GM23338 (cell line): ENCODE results near the gene NDUFA3. TPM values are rescaled to one million over a fixed set of nuclear protein-coding genes. Genes with fewer than 3 reads are reported as not detected.

Source experiments
- ATAC-seq: fragments of 200-7000 bp; cut with Tn5 transposase; 3 replicates; pipeline ENCODE4 v1.9.1; 2020
- DNase-seq: peaks from one replicate; pipeline ENCODE4 v3.0.0-alpha.2; 2015; ENCODE audit warnings: low spot score
- H2AFZ ChIP-seq: fragments of 200-600 bp; sonication (generic); 2 replicates; pipeline ENCODE4 v1.8.0; 2016; ENCODE audit warnings: antibody characterized with exemption, mild to moderate bottlenecking, moderate library complexity
- H3F3A ChIP-seq: fragments of 200-600 bp; sonication (generic); replicated peaks from 2 replicates; pipeline ENCODE4 v1.8.0; 2017; ENCODE audit warnings: antibody characterized with exemption, mixed run types, low read depth
- H3K27ac ChIP-seq: fragments of 200-600 bp; sonication (generic); 2 replicates; pipeline ENCODE4 v1.6.1; 2016; ENCODE audit warnings: low read depth
- H3K27me3 ChIP-seq: fragments of 200-600 bp; sonication (generic); 2 replicates; pipeline ENCODE4 v1.8.0; 2016; ENCODE audit warnings: mild to moderate bottlenecking, mixed run types, moderate library complexity; ENCODE audit not compliant: insufficient read depth
- H3K36me3 ChIP-seq: fragments of 200-600 bp; sonication (generic); 2 replicates; pipeline ENCODE4 v1.8.0; 2016; ENCODE audit warnings: mild to moderate bottlenecking; ENCODE audit not compliant: insufficient read depth
- H3K4me1 ChIP-seq: fragments of 200-600 bp; sonication (generic); 2 replicates; pipeline ENCODE4 v1.8.0; 2016; ENCODE audit warnings: mild to moderate bottlenecking, moderate library complexity; ENCODE audit not compliant: insufficient read depth
- H3K4me2 ChIP-seq: fragments of 200-600 bp; sonication (generic); 2 replicates; pipeline ENCODE4 v1.7.1; 2017; ENCODE audit warnings: mixed run types
- H3K4me3 ChIP-seq: fragments of 200-600 bp; sonication (generic); 2 replicates; pipeline ENCODE4 v1.6.1; 2016; ENCODE audit warnings: mixed run types
- H3K79me2 ChIP-seq: fragments of 200-600 bp; sonication (generic); replicated peaks from 2 replicates; pipeline ENCODE4 v1.8.0; 2017; ENCODE audit warnings: mild to moderate bottlenecking; ENCODE audit not compliant: insufficient read depth
- H3K9me2 ChIP-seq: fragments of 200-600 bp; sonication (generic); 2 replicates; pipeline ENCODE4 v1.8.0; 2017; ENCODE audit not compliant: insufficient read depth
- H4K20me1 ChIP-seq: fragments of 200-600 bp; sonication (generic); replicated peaks from 2 replicates; pipeline ENCODE4 v1.8.0; 2017; ENCODE audit warnings: mild to moderate bottlenecking; ENCODE audit not compliant: insufficient read depth
- H3K27ac Mint-ChIP-seq: 2 replicates; pipeline ENCODE4 v1.8.0; 2020; ENCODE audit warnings: inconsistent platforms, mild to moderate bottlenecking, moderate library complexity, mixed read lengths
- H3K27me3 Mint-ChIP-seq: 3 replicates; pipeline ENCODE4 v1.8.0; 2022; ENCODE audit warnings: low read depth, mild to moderate bottlenecking, moderate library complexity, mixed read lengths, inconsistent platforms; ENCODE audit not compliant: insufficient read depth, poor library complexity
- H3K36me3 Mint-ChIP-seq: 3 replicates; pipeline ENCODE4 v1.8.0; 2021; ENCODE audit warnings: low read depth, mild to moderate bottlenecking, inconsistent platforms, moderate library complexity, mixed read lengths
- H3K4me1 Mint-ChIP-seq: 3 replicates; pipeline ENCODE4 v1.8.0; 2020; ENCODE audit warnings: mild to moderate bottlenecking, inconsistent platforms, mixed read lengths
- H3K4me3 Mint-ChIP-seq: 3 replicates; pipeline ENCODE4 v1.8.0; 2021; ENCODE audit warnings: moderate library complexity, mild to moderate bottlenecking, inconsistent platforms, mixed read lengths
- H3K9me3 Mint-ChIP-seq: 3 replicates; pipeline ENCODE4 v1.8.0; 2020; ENCODE audit warnings: moderate library complexity, mild to moderate bottlenecking, inconsistent platforms, mixed read lengths
- CREB1 ChIP-seq: fragments of 250-450 bp; sonication (Bioruptor Pico); IDR thresholded peaks from 2 replicates; pipeline ENCODE4 v1.5.0; 2020; ENCODE audit warnings: low read depth, mild to moderate bottlenecking, moderate library complexity
- EZH2 ChIP-seq: fragments of 200-600 bp; sonication (generic); IDR thresholded peaks from one replicate; pipeline ENCODE4 v1.8.0; 2017; ENCODE audit warnings: antibody characterized with exemption, mild to moderate bottlenecking, low read depth; ENCODE audit not compliant: unreplicated experiment
- STAT1 ChIP-seq: IDR thresholded peaks from one replicate; pipeline ENCODE4 v1.6.1; 2016; ENCODE audit warnings: antibody characterized with exemption; ENCODE audit not compliant: unreplicated experiment
- ZNF114 ChIP-seq: fragments of 250-450 bp; sonication (Bioruptor Pico); IDR thresholded peaks from 2 replicates; pipeline ENCODE4 v1.5.0; 2020; ENCODE audit warnings: mild to moderate bottlenecking, moderate library complexity
- ZNF331 ChIP-seq: fragments of 250-450 bp; sonication (Bioruptor Pico); IDR thresholded peaks from 2 replicates; pipeline ENCODE4 v1.5.0; 2020; ENCODE audit warnings: low read depth, mild to moderate bottlenecking, moderate library complexity
- polyA plus RNA-seq: library from polyadenylated mRNA; unstranded; fragments of >200 nt; fragmentation: Nextera tagmentation; extraction: Ambion mirVana; gene quantifications from 2 replicates; pipeline ENCODE4 v1.2.1, GENCODE V29; 2016
- total RNA-seq: library from RNA; depleted of rRNA; stranded (reverse); fragments of >200 nt; shearing (Covaris generic); gene quantifications from 2 replicates; pipeline ENCODE4 v1.2.3, GENCODE V29; 2014
- TF ChIP-seq, protein P1 (sequence below), 2 experiments: fragments of 200-600 bp in 1 of 2; sonication (generic) in 1 of 2; conservative IDR thresholded peaks; 2 replicates each; pipeline versions ENCODE4 v1.5.1 to v1.6.1; 2016 to 2017; ENCODE audit warnings: antibody characterized with exemption in 2 of 2, low read depth in 2 of 2, mild to moderate bottlenecking in 2 of 2, moderate library complexity in 1 of 2
- TF ChIP-seq, protein P2 (sequence below): fragments of 250-450 bp; sonication (Bioruptor Pico); IDR thresholded peaks from 2 replicates; pipeline ENCODE4 v1.5.0; 2020; ENCODE audit warnings: mild to moderate bottlenecking, moderate library complexity
- TF ChIP-seq, protein P3 (sequence below): IDR thresholded peaks from one replicate; pipeline ENCODE4 v1.6.1; 2018; ENCODE audit warnings: antibody characterized with exemption; ENCODE audit not compliant: unreplicated experiment

The NDUFA3 gene
- total and polyA plus RNA-seq, 2 experiments from 2014 or later, result 28.4 to 691 TPM

DNA sequence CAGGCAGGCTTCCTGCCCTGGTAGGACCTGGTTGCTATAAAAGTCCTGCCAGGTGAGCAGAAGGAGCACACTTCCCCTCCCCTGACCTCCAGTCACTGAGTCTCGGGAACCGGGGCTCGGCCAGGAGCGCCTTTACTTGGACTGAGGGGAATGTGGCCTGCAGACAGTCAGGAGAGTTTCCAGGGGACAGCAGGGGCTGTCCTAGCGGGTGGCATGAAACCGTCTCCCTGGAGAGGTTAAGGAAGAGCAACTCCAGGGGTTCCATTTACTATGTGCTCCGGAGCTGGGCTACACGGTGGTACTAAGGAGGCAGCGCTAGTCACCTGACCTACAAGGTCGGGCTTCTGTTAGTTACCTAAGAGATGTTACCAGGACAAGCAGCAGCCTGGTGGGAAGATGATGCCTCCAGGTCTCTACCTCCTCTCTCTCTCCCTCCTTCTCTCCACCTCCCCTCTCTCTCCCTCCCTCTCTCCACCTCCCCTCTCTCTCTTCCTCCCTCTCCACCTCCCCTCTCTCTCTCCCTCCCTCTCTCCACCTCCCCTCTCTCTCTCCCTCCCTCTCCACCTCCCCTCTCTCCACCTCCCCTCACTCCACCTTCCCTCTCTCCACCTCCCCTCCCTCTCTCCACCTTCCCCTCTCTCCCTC, 30.8 kb downstream of the NDUFA3 start:
- peaks cover 10% of the 10 kb centered on the region for H3K4me1 Mint-ChIP-seq
- Histone ChIP-seq H3K36me3 (no peaks in the 10 kb centered on the region), H3K27ac (no peak overlapping the region), H3F3A (peaks cover 13% of the 10 kb centered on the region), H3K4me1 (peaks cover 7% of the 10 kb centered on the region), H3K4me2 (no peak overlapping the region), H3K27me3 (no peaks in the 10 kb centered on the region), H3K9me2 (no peaks in the 10 kb centered on the region), H4K20me1 (no peaks in the 10 kb centered on the region; the same call in 1 of the 2 replicates), H3K79me2 (peaks cover 4% of the 10 kb centered on the region), H3K4me3 (no peak overlapping the region), H2AFZ (no peak overlapping the region)
- H3K4me3 Mint-ChIP-seq, result no peak overlapping the region
- TF ChIP-seq ZNF114, result no peak
- TF ChIP-seq CREB1 (CRISPR knock-in tag), result no peak
- TF ChIP-seq ZNF331 (CRISPR knock-in tag), result no peak
- peaks cover 26% of the 10 kb centered on the region for H3K36me3 Mint-ChIP-seq
- ATAC-seq (no peak), DNase-seq (peak; percentile 56)
- H3K27ac Mint-ChIP-seq, result no peak overlapping the region
- H3K9me3 Mint-ChIP-seq, result peaks cover 7% of the 10 kb centered on the region
- H3K27me3 Mint-ChIP-seq, result peaks cover 19% of the 10 kb centered on the region

DNA sequence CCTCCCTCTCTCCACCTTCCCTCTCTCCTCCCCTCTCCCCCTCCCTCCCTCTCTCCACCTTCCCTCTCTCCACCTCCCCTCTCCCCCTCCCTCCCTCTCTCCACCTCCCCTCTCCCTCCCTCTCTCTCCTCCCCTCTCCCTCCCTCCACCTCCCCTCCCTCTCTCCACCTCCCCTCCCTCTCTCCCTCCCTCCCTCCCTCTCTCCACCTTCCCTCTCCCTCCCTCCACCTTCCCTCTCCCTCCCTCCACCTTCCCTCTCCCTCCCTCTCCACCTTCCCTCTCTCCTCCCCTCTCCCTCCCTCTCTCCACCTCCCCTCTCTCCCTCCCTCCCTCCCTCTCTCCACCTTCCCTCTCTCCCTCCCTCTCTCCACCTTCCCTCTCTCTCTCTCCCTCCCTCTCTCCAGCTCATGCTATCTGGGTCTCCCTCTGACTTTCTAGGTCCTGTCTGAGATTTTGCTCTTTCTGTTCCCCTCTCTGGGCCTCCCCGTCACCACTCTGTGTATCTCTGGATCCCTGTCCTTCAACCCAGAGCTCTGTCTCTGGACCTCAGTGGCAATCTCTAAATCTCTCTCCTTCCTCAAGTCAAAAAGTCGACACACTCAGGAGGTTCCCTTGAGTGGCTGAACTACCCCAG, 31.4 kb downstream of the NDUFA3 start:
- Histone ChIP-seq H3K27ac (peak overlapping the region; percentile 97), H3K4me2 (peak overlapping the region; percentile 55), H3K27me3 (no peaks in the 10 kb centered on the region), H4K20me1 (peaks cover 6% of the 10 kb centered on the region), H3K9me2 (no peaks in the 10 kb centered on the region), H3K4me1 (peaks cover 7% of the 10 kb centered on the region), H3K36me3 (no peaks in the 10 kb centered on the region), H3K79me2 (peaks cover 11% of the 10 kb centered on the region), H3F3A (peaks cover 13% of the 10 kb centered on the region), H3K4me3 (0 out of 2 replicates have a peak overlapping the region, but pooled peaks have one; percentile 20), H2AFZ (no peak overlapping the region)
- Mint-ChIP-seq H3K27ac (peak overlapping the region; percentile 35; the same call in 1 of the 2 replicates), H3K4me1 (peaks cover 15% of the 10 kb centered on the region), H3K4me3 (peak overlapping the region; percentile 32; the same call in 1 of the 3 replicates), H3K9me3 (peaks cover 7% of the 10 kb centered on the region), H3K27me3 (peaks cover 22% of the 10 kb centered on the region), H3K36me3 (peaks cover 30% of the 10 kb centered on the region)
- no peak for ATAC-seq
- peak; percentile 69 for DNase-seq
- TF ChIP-seq EZH2 (no peak), CREB1 (CRISPR knock-in tag) (no peak), ZNF331 (CRISPR knock-in tag) (no peak), STAT1 (no peak)
- TF ChIP-seq, protein P1, sequence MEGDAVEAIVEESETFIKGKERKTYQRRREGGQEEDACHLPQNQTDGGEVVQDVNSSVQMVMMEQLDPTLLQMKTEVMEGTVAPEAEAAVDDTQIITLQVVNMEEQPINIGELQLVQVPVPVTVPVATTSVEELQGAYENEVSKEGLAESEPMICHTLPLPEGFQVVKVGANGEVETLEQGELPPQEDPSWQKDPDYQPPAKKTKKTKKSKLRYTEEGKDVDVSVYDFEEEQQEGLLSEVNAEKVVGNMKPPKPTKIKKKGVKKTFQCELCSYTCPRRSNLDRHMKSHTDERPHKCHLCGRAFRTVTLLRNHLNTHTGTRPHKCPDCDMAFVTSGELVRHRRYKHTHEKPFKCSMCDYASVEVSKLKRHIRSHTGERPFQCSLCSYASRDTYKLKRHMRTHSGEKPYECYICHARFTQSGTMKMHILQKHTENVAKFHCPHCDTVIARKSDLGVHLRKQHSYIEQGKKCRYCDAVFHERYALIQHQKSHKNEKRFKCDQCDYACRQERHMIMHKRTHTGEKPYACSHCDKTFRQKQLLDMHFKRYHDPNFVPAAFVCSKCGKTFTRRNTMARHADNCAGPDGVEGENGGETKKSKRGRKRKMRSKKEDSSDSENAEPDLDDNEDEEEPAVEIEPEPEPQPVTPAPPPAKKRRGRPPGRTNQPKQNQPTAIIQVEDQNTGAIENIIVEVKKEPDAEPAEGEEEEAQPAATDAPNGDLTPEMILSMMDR (conservative IDR thresholded peaks at IDR 0.05; ENCODE audit: low read depth in 2 of 2), result no peak
- TF ChIP-seq, protein P2, sequence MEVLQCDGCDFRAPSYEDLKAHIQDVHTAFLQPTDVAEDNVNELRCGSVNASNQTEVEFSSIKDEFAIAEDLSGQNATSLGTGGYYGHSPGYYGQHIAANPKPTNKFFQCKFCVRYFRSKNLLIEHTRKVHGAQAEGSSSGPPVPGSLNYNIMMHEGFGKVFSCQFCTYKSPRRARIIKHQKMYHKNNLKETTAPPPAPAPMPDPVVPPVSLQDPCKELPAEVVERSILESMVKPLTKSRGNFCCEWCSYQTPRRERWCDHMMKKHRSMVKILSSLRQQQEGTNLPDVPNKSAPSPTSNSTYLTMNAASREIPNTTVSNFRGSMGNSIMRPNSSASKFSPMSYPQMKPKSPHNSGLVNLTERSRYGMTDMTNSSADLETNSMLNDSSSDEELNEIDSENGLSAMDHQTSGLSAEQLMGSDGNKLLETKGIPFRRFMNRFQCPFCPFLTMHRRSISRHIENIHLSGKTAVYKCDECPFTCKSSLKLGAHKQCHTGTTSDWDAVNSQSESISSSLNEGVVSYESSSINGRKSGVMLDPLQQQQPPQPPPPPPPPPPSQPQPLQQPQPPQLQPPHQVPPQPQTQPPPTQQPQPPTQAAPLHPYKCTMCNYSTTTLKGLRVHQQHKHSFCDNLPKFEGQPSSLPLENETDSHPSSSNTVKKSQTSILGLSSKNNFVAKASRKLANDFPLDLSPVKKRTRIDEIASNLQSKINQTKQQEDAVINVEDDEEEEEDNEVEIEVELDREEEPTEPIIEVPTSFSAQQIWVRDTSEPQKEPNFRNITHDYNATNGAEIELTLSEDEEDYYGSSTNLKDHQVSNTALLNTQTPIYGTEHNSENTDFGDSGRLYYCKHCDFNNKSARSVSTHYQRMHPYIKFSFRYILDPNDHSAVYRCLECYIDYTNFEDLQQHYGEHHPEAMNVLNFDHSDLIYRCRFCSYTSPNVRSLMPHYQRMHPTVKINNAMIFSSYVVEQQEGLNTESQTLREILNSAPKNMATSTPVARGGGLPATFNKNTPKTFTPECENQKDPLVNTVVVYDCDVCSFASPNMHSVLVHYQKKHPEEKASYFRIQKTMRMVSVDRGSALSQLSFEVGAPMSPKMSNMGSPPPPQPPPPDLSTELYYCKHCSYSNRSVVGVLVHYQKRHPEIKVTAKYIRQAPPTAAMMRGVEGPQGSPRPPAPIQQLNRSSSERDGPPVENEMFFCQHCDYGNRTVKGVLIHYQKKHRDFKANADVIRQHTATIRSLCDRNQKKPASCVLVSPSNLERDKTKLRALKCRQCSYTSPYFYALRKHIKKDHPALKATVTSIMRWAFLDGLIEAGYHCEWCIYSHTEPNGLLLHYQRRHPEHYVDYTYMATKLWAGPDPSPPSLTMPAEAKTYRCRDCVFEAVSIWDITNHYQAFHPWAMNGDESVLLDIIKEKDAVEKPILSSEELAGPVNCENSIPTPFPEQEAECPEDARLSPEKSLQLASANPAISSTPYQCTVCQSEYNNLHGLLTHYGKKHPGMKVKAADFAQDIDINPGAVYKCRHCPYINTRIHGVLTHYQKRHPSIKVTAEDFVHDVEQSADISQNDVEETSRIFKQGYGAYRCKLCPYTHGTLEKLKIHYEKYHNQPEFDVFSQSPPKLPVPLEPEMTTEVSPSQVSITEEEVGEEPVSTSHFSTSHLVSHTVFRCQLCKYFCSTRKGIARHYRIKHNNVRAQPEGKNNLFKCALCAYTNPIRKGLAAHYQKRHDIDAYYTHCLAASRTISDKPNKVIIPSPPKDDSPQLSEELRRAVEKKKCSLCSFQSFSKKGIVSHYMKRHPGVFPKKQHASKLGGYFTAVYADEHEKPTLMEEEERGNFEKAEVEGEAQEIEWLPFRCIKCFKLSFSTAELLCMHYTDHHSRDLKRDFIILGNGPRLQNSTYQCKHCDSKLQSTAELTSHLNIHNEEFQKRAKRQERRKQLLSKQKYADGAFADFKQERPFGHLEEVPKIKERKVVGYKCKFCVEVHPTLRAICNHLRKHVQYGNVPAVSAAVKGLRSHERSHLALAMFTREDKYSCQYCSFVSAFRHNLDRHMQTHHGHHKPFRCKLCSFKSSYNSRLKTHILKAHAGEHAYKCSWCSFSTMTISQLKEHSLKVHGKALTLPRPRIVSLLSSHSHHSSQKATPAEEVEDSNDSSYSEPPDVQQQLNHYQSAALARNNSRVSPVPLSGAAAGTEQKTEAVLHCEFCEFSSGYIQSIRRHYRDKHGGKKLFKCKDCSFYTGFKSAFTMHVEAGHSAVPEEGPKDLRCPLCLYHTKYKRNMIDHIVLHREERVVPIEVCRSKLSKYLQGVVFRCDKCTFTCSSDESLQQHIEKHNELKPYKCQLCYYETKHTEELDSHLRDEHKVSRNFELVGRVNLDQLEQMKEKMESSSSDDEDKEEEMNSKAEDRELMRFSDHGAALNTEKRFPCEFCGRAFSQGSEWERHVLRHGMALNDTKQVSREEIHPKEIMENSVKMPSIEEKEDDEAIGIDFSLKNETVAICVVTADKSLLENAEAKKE, result no peak
- TF ChIP-seq, protein P3, sequence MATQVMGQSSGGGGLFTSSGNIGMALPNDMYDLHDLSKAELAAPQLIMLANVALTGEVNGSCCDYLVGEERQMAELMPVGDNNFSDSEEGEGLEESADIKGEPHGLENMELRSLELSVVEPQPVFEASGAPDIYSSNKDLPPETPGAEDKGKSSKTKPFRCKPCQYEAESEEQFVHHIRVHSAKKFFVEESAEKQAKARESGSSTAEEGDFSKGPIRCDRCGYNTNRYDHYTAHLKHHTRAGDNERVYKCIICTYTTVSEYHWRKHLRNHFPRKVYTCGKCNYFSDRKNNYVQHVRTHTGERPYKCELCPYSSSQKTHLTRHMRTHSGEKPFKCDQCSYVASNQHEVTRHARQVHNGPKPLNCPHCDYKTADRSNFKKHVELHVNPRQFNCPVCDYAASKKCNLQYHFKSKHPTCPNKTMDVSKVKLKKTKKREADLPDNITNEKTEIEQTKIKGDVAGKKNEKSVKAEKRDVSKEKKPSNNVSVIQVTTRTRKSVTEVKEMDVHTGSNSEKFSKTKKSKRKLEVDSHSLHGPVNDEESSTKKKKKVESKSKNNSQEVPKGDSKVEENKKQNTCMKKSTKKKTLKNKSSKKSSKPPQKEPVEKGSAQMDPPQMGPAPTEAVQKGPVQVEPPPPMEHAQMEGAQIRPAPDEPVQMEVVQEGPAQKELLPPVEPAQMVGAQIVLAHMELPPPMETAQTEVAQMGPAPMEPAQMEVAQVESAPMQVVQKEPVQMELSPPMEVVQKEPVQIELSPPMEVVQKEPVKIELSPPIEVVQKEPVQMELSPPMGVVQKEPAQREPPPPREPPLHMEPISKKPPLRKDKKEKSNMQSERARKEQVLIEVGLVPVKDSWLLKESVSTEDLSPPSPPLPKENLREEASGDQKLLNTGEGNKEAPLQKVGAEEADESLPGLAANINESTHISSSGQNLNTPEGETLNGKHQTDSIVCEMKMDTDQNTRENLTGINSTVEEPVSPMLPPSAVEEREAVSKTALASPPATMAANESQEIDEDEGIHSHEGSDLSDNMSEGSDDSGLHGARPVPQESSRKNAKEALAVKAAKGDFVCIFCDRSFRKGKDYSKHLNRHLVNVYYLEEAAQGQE, result no peak
